SK-N-MC (cell line): ENCODE data around the gene IGIP.
"Not testable (repeated sequence)": the region's sequence is repeated elsewhere in the genome, so short reads cannot be mapped to it uniquely, and the experiment has no call there.

Source experiments
- DNase-seq: peaks from one replicate; pipeline ENCODE4 v3.0.0-alpha.2; 2011; ENCODE audit warnings: low read depth, low spot score
- H3K27ac ChIP-seq: fragments of 200-600 bp; sonication (generic); 2 replicates; pipeline ENCODE4 v1.5.1; 2016; ENCODE audit warnings: mixed run types
- H3K36me3 ChIP-seq: fragments of 200-600 bp; sonication (generic); 2 replicates; pipeline ENCODE4 v1.6.1; 2017; ENCODE audit warnings: antibody characterized with exemption, low read length, mixed read lengths; ENCODE audit not compliant: insufficient read depth
- H3K4me3 ChIP-seq: fragments of 200-600 bp; sonication (generic); 2 replicates; pipeline ENCODE4 v1.5.1; 2016
- H3K9ac ChIP-seq: fragments of 200-600 bp; sonication (generic); 2 replicates; pipeline ENCODE4 v1.8.0; 2017; ENCODE audit warnings: mixed run types, mixed read lengths; ENCODE audit not compliant: insufficient read length
- H3K9me3 ChIP-seq: fragments of 200-600 bp; sonication (generic); 2 replicates; pipeline ENCODE4 v1.6.1; 2017; ENCODE audit warnings: low read depth, mild to moderate bottlenecking, antibody characterized with exemption, low read length, moderate library complexity, mixed read lengths
- EZH2 ChIP-seq: fragments of 200-600 bp; sonication (generic); IDR thresholded peaks from one replicate; pipeline ENCODE4 v1.6.1; 2017; ENCODE audit warnings: antibody characterized with exemption
- FOXP2 ChIP-seq: optimal IDR thresholded peaks from 2 replicates; pipeline ENCODE3; 2011; ENCODE audit warnings: mild to moderate bottlenecking, moderate library complexity; ENCODE audit not compliant: insufficient read depth; ENCODE audit errors: extremely low read length, control extremely low read depth
- POLR2AphosphoS5 ChIP-seq: IDR thresholded peaks from 2 replicates; pipeline ENCODE4 v1.6.1; 2012; ENCODE audit warnings: mild to moderate bottlenecking, low read depth, low read length, borderline replicate concordance

The IGIP gene

GRCh38 chr5:140151144-140152021, 25.6 kb downstream of the IGIP start:
- no peak overlapping the region for H3K27ac ChIP-seq
- TF ChIP-seq POLR2AphosphoS5 (no peak), FOXP2 (no peak), EZH2 (no peak)

DNA sequence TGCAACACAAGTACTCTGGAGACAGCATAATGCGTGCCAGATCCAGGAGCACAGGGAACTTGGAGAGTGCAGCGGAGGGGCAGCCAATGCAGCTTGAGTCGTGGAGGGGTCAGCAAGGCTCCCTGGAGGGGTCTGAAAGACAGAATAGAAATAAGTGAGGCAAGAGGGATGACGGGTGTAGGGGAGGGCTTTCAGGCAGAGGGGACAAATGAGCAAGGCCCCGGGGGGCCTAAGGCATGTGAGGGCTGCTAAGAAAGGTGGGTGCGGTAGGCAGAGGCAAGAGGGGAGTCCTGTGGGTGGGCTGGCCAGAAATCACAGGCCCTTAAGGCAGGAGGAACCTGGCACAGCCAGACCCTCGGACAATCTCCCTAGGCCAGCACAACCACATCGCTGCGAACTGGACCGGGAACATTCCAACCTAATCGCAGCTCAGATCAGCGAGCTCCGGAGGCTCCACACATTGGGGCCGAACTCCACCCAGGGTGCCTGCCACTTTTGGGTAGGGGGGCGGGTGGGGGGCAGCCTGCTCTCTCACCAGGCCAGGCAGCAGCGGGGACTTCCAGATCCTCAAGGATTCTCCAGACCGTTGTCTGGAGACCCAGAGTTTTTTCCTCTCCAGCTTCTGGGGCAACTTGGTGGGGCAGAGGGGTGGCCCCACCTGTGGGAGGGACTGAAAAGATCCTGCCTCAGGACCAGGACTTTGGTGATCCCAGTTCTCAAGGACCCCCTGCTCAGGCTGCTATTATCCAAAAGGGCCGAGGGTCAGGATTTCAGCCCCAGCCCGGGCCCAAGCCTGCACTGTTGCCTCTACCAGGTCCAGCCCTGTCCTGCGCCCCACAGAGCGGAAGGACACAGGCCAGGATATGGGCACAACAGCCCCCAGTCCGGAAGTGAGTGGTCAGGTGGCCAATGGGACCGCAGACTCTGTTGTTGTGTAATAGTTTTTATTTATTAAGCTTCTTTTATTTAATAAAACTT, 26.6 kb downstream of the IGIP start:
- no peak overlapping the region for H3K4me3 ChIP-seq
- no peak overlapping the region for H3K9ac ChIP-seq
- no peaks in the 10 kb centered on the region for H3K36me3 ChIP-seq
- H3K9me3 ChIP-seq, result no peaks in the 10 kb centered on the region
- DNase-seq, result no peak
- no peak for TF ChIP-seq FOXP2
- TF ChIP-seq POLR2AphosphoS5, result no peak
- TF ChIP-seq EZH2, result no peak
- H3K27ac ChIP-seq, result no peak overlapping the region

More at GRCh38 chr5:140151144-140152021, 25.6 kb downstream of the IGIP start:
- H3K9me3 ChIP-seq, result no peaks in the 10 kb centered on the region
- H3K9ac ChIP-seq, result no peak overlapping the region
- no peak overlapping the region for H3K4me3 ChIP-seq
- no peaks in the 10 kb centered on the region for H3K36me3 ChIP-seq
- no peak for DNase-seq

GRCh38 chr5:140153255-140153654, 27.5 kb downstream of the IGIP start:
- Histone ChIP-seq H3K27ac (no peak overlapping the region), H3K4me3 (no peak overlapping the region), H3K9ac (no peak overlapping the region), H3K36me3 (no peaks in the 10 kb centered on the region), H3K9me3 (no peaks in the 10 kb centered on the region)
- TF ChIP-seq FOXP2 (no peak), EZH2 (no peak), POLR2AphosphoS5 (no peak)
- no peak for DNase-seq

DNA sequence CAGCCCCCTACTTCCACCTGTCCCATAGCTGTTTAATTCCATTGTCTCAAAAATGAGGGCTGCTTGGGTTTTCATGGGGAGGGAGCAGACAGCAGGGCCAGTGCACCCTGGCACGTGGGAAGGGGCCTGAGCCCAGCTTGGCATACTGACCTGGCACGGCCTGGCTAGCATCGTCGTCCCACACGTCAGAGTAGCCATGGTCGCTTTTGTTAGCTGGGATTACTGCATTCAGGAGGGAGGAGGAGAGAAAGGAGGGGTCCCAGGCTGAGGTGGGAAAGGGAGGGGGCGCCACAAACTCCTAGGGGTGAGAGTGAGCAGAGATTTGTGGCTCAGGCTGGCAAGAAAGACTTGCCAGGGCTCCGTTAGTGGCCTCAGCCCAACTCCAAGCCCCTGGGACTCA, 28.2 kb downstream of the IGIP start:
- no peaks in the 10 kb centered on the region for H3K9me3 ChIP-seq
- no peak overlapping the region for H3K27ac ChIP-seq
- no peaks in the 10 kb centered on the region for H3K36me3 ChIP-seq
- TF ChIP-seq POLR2AphosphoS5 (no peak), EZH2 (no peak), FOXP2 (no peak)
- no peak for DNase-seq
- H3K4me3 ChIP-seq, result no peak overlapping the region
- H3K9ac ChIP-seq, result no peak overlapping the region

- not testable (repeated sequence) for H3K9ac ChIP-seq, H3K36me3 ChIP-seq, H3K9me3 ChIP-seq, H3K4me3 ChIP-seq, DNase-seq, H3K27ac ChIP-seq
These were observed 29.1 kb downstream of the IGIP start for GRCh38 chr5:140154710-140155381.

DNA sequence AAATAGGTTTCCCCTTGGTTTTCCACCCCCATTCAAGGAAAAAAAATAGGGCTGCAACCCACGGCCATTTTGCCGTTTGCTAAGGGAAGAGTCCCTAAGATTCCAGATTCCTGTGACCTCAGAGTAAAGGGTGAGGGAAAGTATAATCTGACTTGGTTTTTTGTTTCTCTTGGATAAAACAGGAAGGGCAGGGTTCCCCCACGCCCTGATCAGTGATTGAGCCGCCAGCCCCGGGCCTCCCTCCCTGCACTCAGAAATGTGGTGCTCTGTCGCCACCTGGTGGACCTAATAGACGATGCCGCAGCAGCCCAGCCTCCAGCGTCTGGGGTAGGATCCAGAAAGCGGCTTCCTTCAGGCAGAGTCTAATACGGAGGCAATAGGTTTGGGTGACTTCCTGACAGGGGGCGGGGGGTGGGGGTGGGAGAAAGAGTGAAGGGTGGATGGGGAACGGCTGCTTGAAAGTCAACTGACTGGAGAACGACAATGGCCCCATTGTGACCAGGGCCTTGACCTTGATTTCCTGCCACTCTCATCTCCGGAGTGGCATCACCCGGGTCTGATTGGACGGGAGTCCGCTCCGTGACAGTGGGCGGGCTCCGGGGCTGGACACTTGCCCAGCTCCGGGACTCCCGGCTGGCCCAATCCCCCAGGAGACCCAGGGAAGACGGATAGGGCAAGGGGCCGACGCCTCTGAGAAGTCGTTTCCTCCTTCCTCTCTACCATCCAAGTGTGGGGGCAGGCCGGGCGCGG, 31.5 kb downstream of the IGIP start:
- Histone ChIP-seq H3K9ac (peak overlapping the region; percentile 56), H3K36me3 (no peaks in the 10 kb centered on the region), H3K9me3 (no peaks in the 10 kb centered on the region), H3K4me3 (peak overlapping the region; percentile 65), H3K27ac (no peak overlapping the region)
- no peak for TF ChIP-seq EZH2
- no peak for TF ChIP-seq FOXP2
- no peak for TF ChIP-seq POLR2AphosphoS5
- DNase-seq, result no peak

DNA sequence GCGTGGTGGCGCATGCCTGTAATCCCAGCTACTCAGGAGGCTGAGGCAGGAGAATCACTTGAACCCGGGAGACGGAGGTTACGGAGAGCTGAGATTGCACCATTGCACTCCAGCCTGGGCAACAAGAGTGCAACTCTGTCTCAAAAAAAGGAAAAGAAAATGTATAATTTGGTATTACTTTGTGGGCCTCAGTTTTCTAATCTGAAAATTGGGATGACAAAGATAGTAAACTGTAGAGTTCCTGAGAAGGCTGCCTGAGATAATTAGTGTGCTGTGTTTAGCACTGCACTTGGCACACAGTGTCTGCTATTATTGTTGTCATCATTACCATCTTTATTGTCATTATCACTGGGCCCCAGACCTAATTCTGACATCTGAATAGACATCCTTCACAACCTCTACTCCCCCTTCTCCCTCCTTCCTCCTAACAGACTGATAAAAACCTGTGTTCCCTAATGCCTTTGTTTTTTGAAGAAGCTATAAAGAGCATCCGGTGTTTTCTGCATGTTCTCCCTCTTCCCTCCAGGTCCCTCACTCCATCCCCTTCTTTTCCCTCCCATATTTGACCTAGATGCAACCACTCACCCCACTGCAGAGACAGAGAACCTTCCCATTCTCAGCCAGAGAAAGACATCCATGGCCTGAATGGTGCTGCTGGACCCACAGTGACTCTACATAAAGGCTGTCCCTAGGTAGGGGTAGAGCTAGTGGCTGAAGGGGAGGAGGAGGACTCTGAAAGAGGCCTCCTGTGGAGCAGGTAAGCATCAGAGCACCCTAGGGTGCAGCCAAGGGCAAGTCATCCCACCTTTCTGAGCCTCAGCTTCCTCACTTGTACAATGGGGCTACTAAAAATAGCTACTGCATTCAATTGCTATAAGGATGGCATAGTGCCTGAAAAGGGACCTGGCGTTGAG, 33.5 kb downstream of the IGIP start:
- TF ChIP-seq POLR2AphosphoS5, result no peak
- no peak for TF ChIP-seq EZH2
- TF ChIP-seq FOXP2, result no peak
- no peak for DNase-seq
- Histone ChIP-seq H3K36me3 (no peaks in the 10 kb centered on the region), H3K4me3 (no peak overlapping the region), H3K9me3 (no peaks in the 10 kb centered on the region), H3K9ac (no peak overlapping the region), H3K27ac (no peak overlapping the region)
